Islet precursor cell (in vitro differentiated cells): ENCODE measurements around the gene RPUSD1.

Experiments
- DNase-seq: peaks from one replicate; pipeline ENCODE4 v3.0.0-alpha.2; 2018

The RPUSD1 gene

DNA sequence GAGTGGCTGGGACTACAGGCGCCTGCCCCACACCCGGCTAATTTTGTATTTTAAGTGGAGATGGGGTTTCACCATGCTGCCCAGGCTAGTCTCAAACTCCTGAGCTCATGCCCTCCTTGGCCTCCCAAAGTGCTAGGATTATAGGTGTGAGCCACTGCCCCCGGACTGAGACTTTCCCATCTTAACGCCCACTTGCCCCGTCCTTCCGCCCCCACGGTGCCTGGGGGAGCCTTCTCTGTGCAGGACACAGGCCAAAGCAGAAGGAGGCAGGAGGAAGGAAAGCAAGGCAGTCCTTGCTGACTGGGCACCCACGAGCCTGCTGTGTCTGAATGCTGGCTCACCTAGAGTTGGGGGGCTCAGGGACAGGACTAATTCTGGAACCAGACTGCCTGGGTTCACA is 30.0 kb upstream of the RPUSD1 start:
- DNase-seq: no peak

- DNase-seq: no peak
Measured at GRCh38 chr16:817001-817906, 29.1 kb upstream of the RPUSD1 start.

- no peak for DNase-seq
Measured at GRCh38 chr16:815861-816260, 27.7 kb upstream of the RPUSD1 start.

DNA sequence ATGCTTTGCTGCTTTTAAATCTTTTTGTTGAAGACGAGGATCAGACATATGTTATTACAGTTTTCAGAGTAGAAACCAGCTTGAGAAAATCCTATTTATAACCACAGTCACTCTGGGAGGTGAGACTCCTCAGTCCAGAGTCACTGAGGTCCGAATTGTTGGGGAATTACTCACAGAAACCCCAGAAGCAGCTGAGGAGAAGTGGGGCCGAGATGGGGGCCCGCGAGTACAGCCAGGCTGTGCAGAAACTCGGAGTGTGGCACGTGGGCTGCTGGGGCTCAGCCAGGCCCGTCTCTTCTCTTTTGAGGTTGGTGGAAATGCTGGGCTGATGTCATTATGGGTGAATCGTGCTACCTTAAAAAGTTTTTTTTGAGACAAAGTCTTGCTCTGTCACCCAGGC is 26.8 kb upstream of the RPUSD1 start:
- no peak for DNase-seq

- no peak for DNase-seq
Measured at GRCh38 chr16:813916-814412, 25.8 kb upstream of the RPUSD1 start.

DNA sequence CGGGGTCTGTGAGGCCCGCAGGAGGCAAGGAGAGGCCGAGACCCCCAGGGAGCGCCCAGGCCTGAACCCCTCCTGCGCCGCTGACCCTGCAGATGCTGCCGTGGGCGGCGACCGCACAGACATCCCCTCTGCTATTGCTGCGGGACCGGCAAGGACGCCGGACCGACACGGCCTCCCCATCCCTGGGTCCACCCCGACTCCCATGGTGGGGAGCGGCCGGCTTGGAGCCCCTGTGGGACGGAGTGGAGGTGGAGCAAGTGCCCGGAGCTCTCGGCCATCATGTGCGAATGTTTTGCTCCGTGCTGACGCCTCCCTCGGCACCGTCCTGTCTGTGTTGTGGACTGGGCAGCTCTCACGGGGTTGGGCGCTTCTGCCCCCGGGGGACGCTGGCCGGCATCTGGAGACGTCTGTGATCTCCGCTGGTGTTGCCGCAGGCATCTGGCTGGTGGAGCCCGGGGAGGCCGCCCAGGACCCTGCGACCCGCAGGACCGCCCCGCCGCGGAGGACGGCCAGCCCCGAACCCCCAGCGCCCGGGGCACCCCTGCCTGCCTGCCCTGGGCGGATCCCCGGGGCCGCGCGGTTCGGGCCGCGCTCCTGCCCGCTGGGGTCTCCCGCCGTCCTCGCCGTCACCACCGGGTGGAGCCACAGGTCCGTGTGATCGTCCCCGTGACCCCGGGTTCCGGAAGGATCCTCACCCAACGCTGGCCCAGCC is 25.2 kb upstream of the RPUSD1 start:
- DNase-seq: peak; percentile 75

DNA sequence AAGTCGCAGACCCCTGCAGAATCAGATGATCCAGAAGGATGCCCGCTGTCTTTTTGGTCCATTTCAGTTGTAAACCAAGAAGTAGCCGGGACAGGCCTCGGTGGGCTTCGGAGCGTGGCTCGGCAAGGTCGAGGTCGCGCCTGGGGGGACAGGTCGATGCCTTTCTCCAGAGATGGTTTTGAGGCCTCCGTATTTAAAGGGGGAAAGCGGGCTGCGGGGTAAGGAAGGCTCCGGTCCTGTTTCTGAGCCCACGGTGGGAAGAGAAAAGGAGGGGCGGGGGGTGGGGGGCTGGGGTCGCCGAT is 19.9 kb upstream of the RPUSD1 start:
- DNase-seq: no peak

DNA sequence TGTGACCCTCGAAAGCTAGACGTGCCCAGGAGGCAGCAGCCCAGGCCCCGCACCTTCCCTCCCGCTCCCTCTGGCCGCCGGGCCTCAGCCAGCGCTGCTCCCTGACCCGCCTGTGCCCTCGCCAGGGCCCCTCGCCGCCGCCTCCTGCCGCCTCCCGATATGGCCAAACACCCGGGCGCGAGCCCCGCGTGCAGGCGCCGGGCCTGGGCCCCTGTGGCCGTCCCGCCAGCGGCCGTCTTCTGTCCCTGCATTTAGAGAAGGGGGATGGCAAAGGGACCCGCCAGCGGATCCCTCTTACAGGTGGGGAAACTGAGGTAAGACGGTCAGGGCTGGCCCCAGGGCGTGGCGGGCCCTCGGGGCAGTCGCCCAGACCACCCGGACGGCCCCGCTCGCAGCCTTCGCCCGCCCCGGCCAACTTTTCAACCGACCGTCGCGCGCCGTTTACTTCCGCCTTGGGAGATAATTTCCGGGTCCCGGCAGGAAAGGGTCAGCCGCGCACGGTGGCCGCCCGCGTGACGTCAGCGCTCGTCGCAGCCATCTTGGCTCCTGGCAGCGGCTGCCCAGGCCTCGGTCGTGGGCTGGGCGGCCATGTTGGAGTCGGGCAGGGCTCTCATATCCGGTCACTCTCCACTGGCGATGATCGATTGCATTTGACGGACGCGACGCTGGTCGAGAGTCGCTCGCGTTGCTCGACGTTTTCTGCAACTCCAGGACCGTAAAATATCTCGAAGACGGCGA is 19.3 kb upstream of the RPUSD1 start:
- peak; percentile 96 for DNase-seq

GRCh38 chr16:805474-805873 is 17.3 kb upstream of the RPUSD1 start:
- no peak for DNase-seq

- no peak for DNase-seq
Measured at GRCh38 chr16:804193-805048, 16.2 kb upstream of the RPUSD1 start.

DNA sequence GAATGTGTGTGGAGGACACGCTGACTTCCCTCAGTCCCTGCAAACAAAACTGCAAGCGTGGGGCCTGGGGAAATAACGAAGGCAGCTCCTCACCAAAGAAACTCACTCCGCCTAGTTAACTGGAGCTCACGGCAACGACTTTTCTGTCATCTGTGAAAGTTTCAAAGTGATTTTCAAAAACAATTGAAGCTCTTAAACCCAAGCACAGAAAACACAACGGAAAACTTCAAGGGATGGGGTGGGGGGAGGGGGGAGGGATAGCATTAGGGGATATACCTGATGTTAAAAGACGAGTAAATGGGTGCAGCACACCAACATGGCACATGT is 15.5 kb upstream of the RPUSD1 start:
- DNase-seq: no peak

- DNase-seq: no peak
Measured at GRCh38 chr16:802914-803753, 15.0 kb upstream of the RPUSD1 start.

- no peak for DNase-seq
Measured at GRCh38 chr16:802461-802860, 14.3 kb upstream of the RPUSD1 start.

DNA sequence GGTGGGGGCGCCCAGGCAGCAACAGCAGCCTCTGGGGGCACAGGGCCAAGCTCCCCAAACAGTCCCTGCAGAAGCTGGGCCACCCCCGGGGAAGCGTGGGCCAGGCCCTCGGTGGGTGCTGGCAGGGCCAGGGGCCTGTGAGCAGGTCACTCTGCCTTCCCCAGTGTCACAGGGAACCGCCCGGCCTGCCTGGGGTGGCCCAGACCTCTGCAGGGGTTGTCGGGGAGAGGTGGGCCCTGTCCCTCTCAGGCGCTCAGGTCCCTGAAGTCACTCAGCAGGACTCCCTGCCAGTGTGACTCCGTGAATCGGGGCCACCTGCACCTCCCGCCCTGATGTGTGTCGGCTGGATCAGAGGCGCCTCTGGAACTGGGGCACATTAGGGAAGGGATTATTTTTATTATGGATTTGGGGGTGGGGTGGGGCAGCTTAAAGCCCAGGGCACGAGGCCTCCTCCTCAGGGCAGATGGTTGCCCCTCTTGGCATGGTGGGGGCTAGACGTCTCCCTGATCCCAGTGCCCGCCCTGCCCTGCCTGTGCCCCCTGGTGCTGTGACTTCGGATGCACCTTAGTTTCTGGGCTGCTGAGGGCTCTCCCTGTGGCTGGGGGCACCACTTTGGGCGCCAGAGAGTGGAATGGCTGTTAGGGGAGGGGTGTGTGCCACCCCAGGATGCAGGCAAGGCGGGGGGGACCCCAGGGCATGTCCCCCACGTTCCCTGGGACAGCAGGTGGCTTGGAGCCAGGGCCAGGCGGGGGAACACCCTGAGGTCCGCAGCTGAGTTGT is 13.6 kb upstream of the RPUSD1 start:
- no peak for DNase-seq

GRCh38 chr16:800834-801511 is 12.8 kb upstream of the RPUSD1 start:
- no peak for DNase-seq

GRCh38 chr16:799948-800833 is 12.0 kb upstream of the RPUSD1 start, which contains the start of gene GNG13:
Gene GNG13 (minus strand): TSS chr16:800734. CDS start chr16:799077, 1,657 bp downstream.
- peak; percentile 74 for DNase-seq

GRCh38 chr16:799111-799947 is 11.1 kb upstream of the RPUSD1 start:
- DNase-seq: no peak

DNA sequence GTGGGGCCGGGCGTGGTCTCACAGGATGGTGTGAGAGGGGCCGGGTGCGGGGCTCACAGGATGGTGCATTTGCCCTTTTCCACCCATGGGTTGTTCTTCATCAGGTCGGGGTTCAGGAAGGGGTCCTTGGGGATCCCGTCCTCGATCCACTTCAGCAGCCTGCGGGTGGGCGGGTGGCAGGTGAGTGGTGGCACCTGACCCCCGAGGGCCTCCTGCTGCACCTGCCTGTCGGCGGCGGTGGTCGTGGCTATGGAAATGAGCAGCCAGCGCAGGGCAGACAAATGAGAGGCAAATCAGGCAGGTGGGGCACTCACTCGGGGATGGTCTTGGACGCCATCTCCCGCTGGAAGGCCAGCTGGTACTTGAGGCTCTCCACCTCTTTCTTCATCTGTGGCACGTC is 10.5 kb upstream of the RPUSD1 start:
- no peak for DNase-seq
